Measurements from ENCODE around the gene SLC25A2. TPM values are rescaled to one million over a fixed set of nuclear protein-coding genes. Genes with fewer than 3 reads are reported as not detected.
"Not testable (repeated sequence)": the region's sequence is repeated elsewhere in the genome, so short reads cannot be mapped to it uniquely, and the experiment has no call there.

SLC25A2 gene
- total RNA-seq, 1 donor from 2014 or later = 0.62 TPM

DNA sequence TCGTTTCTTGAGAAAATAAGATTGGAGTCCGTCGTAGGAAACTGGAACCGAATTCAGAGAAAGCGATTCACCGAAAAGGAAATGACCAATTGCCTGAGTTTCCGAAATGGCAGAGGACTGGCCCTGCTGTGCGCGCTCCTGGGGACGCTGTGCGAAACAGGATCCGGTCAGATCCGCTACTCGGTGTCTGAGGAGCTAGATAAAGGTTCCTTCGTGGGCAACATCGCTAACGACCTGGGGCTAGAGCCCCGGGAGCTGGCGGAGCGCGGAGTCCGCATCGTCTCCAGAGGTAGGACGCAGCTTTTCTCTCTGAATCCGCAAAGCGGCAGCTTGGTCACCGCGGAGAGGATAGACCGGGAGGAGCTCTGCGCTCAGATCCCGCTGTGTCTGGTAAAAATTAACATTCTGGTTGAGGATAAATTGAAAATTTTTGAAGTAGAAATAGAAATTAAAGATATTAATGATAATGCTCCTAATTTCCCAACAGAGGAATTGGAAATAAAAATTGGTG is 40.2 kb upstream of the SLC25A2 start:
- no peak for DNase-seq (ENCODE audit: low spot score)
- Mint-ChIP-seq H3K9me3 (ENCODE audit: unreplicated experiment) (peaks cover 37% of the 10 kb centered on the region), H3K36me3 (ENCODE audit: low read depth, unreplicated experiment) (peaks cover 46% of the 10 kb centered on the region), H3K27ac (ENCODE audit: unreplicated experiment) (no peak overlapping the region), H3K27me3 (ENCODE audit: unreplicated experiment) (peaks cover 9% of the 10 kb centered on the region), H3K4me1 (ENCODE audit: unreplicated experiment) (no peaks in the 10 kb centered on the region), H3K4me3 (ENCODE audit: unreplicated experiment) (peak overlapping the region; percentile 56)
- TF ChIP-seq, protein P1, sequence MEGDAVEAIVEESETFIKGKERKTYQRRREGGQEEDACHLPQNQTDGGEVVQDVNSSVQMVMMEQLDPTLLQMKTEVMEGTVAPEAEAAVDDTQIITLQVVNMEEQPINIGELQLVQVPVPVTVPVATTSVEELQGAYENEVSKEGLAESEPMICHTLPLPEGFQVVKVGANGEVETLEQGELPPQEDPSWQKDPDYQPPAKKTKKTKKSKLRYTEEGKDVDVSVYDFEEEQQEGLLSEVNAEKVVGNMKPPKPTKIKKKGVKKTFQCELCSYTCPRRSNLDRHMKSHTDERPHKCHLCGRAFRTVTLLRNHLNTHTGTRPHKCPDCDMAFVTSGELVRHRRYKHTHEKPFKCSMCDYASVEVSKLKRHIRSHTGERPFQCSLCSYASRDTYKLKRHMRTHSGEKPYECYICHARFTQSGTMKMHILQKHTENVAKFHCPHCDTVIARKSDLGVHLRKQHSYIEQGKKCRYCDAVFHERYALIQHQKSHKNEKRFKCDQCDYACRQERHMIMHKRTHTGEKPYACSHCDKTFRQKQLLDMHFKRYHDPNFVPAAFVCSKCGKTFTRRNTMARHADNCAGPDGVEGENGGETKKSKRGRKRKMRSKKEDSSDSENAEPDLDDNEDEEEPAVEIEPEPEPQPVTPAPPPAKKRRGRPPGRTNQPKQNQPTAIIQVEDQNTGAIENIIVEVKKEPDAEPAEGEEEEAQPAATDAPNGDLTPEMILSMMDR (IDR thresholded peaks at IDR 0.05; ENCODE audit: unreplicated experiment) = no peak

GRCh38 chr5:141343242-141343952 is 39.5 kb upstream of the SLC25A2 start, which contains the start of gene PCDHGA3:
TSS of gene PCDHGA3 (plus strand) at chr5:141343829. CDS start at chr5:141344034, 205 bp downstream.
- no peaks in the 10 kb centered on the region for H3K4me1 Mint-ChIP-seq (ENCODE audit: unreplicated experiment)
- H3K27ac Mint-ChIP-seq (ENCODE audit: unreplicated experiment) = no peak within 1 kb of the TSS
- peaks cover 46% of the 10 kb centered on the region for H3K36me3 Mint-ChIP-seq (ENCODE audit: low read depth, unreplicated experiment)
- no peak for DNase-seq (ENCODE audit: low spot score)
- peak within 1 kb of the TSS; percentile 56 for H3K4me3 Mint-ChIP-seq (ENCODE audit: unreplicated experiment)
- TF ChIP-seq, protein P1 (IDR thresholded peaks at IDR 0.05; ENCODE audit: unreplicated experiment) = peak; percentile 23
- H3K9me3 Mint-ChIP-seq (ENCODE audit: unreplicated experiment) = peaks cover 42% of the 10 kb centered on the region
- H3K27me3 Mint-ChIP-seq (ENCODE audit: unreplicated experiment) = peaks cover 9% of the 10 kb centered on the region

DNA sequence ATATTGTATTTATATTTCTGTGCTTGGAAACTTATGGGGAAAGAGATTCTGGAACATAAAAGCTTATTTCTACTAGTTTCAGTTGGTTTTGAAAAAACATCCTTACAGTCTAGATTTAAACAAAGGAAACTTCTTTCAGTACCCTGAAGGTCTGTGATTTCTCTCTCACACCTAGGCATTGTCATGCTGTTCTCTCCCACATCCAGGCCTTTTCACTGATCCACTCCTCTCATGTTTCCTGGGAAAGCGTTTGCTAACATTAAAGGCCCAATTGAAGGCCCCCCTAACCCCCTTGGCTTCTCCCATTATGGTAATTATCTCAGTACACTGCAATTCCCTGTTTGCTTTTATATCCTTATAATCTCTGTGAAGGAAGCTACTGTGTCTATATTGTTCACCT is 38.9 kb upstream of the SLC25A2 start:
- peaks cover 48% of the 10 kb centered on the region for H3K9me3 Mint-ChIP-seq (ENCODE audit: unreplicated experiment)
- H3K27me3 Mint-ChIP-seq (ENCODE audit: unreplicated experiment) = peaks cover 9% of the 10 kb centered on the region
- DNase-seq (ENCODE audit: low spot score) = no peak
- no peak overlapping the region for H3K4me3 Mint-ChIP-seq (ENCODE audit: unreplicated experiment)
- peaks cover 46% of the 10 kb centered on the region for H3K36me3 Mint-ChIP-seq (ENCODE audit: low read depth, unreplicated experiment)
- no peak overlapping the region for H3K27ac Mint-ChIP-seq (ENCODE audit: unreplicated experiment)
- no peaks in the 10 kb centered on the region for H3K4me1 Mint-ChIP-seq (ENCODE audit: unreplicated experiment)
- TF ChIP-seq, protein P1 (IDR thresholded peaks at IDR 0.05; ENCODE audit: unreplicated experiment) = no peak

DNA sequence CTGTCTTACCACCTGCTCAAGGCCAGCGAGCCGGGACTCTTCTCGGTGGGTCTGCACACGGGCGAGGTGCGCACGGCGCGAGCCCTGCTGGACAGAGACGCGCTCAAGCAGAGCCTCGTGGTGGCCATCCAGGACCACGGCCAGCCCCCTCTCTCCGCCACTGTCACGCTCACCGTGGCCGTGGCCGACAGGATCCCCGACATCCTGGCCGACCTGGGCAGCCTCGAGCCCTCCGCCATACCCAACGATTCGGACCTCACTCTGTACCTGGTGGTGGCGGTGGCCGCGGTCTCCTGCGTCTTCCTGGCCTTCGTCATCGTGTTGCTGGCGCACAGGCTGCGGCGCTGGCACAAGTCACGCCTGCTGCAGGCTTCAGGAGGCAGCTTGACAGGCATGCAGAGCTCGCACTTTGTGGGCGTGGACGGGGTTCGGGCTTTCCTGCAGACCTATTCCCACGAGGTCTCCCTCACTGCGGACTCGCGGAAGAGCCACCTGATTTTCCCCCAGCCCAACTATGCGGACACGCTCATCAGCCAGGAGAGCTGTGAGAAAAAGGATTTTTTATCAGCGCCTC is 37.0 kb upstream of the SLC25A2 start:
- DNase-seq (ENCODE audit: low spot score); H3K4me1 Mint-ChIP-seq (ENCODE audit: unreplicated experiment); H3K27me3 Mint-ChIP-seq (ENCODE audit: unreplicated experiment); H3K27ac Mint-ChIP-seq (ENCODE audit: unreplicated experiment); H3K4me3 Mint-ChIP-seq (ENCODE audit: unreplicated experiment): not testable (repeated sequence)
- H3K9me3 Mint-ChIP-seq (ENCODE audit: unreplicated experiment) = peaks cover 38% of the 10 kb centered on the region
- peaks cover 35% of the 10 kb centered on the region for H3K36me3 Mint-ChIP-seq (ENCODE audit: low read depth, unreplicated experiment)

DNA sequence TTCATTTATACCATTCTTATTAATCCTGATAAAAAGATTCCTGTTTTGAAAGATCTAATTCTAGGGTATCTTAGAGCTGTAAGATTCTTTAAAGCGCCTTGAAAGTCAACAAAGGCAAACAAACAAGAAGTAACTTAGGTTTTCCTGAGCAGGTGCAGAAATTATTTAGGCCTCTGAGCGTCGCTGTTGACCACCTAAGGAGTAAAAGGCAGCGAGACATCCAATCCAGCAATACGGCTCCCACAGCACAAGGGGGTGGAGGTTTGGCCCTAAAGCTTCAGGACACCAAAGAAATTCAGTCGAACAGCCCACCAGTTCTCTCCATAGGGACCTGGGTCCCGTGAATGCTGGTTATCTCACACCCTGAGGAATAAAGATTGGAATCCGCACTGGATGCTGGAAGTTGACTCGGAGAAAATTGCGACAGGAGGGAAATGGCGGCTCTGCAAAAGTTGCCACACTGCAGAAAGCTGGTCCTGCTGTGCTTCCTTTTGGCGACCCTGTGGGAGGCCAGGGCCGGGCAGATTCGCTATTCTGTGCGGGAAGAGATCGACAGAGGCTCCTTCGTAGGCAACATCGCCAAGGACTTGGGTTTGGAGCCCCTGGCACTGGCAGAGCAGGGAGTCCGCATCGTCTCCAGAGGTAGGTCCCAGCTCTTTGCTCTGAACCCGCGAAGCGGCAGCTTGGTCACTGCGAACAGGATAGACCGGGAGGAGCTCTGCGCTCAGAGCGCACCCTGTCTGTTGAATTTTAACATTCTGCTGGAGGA is 34.9 kb upstream of the SLC25A2 start, which contains the start of gene PCDHGA2:
Gene PCDHGA2 (plus strand): TSS at position 223 of the 769 bp plus-strand sequence.
- TF ChIP-seq, protein P1 (IDR thresholded peaks at IDR 0.05; ENCODE audit: unreplicated experiment) = no peak
- Mint-ChIP-seq H3K36me3 (ENCODE audit: low read depth, unreplicated experiment) (peaks cover 22% of the 10 kb centered on the region), H3K27me3 (ENCODE audit: unreplicated experiment) (peaks cover 4% of the 10 kb centered on the region), H3K4me1 (ENCODE audit: unreplicated experiment) (no peaks in the 10 kb centered on the region), H3K9me3 (ENCODE audit: unreplicated experiment) (peaks cover 30% of the 10 kb centered on the region), H3K4me3 (ENCODE audit: unreplicated experiment) (no peak within 1 kb of the TSS), H3K27ac (ENCODE audit: unreplicated experiment) (no peak within 1 kb of the TSS)
- no peak for DNase-seq (ENCODE audit: low spot score)

DNA sequence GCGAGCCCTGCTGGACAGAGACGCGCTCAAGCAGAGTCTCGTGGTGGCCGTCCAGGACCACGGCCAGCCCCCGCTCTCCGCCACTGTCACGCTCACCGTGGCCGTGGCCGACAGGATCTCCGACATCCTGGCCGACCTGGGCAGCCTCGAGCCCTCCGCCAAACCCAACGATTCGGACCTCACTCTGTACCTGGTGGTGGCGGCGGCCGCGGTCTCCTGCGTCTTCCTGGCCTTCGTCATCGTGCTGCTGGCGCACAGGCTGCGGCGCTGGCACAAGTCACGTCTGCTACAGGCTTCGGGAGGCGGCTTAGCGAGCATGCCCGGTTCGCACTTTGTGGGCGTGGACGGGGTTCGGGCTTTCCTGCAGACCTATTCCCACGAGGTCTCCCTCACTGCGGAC is 28.7 kb upstream of the SLC25A2 start:
- Mint-ChIP-seq H3K36me3 (ENCODE audit: low read depth, unreplicated experiment) (peaks cover 21% of the 10 kb centered on the region), H3K9me3 (ENCODE audit: unreplicated experiment) (peaks cover 10% of the 10 kb centered on the region)
- DNase-seq (ENCODE audit: low spot score); H3K27ac Mint-ChIP-seq (ENCODE audit: unreplicated experiment); H3K4me1 Mint-ChIP-seq (ENCODE audit: unreplicated experiment); H3K27me3 Mint-ChIP-seq (ENCODE audit: unreplicated experiment); H3K4me3 Mint-ChIP-seq (ENCODE audit: unreplicated experiment): not testable (repeated sequence)

All from endothelial cell (in vitro differentiated cells).